ENCODE results near the gene ABTB1. TPM values are rescaled to one million over a fixed set of nuclear protein-coding genes. Genes with fewer than 3 reads are reported as not detected.

ABTB1 gene
- total RNA-seq, 3 donors from 2014 or later = 19.9 to 48.7 (median 33.7) TPM

GRCh38 chr3:127688416-127689265 lies 15.9 kb downstream of the ABTB1 start:
- TF ChIP-seq CTCF (IDR thresholded peaks at IDR 0.05) = no peak
- Histone ChIP-seq H3K4me3 (no peak overlapping the region), H3K9me3 (no peaks in the 10 kb centered on the region), H3K4me1 (ENCODE audit: low read depth) (peaks cover 2% of the 10 kb centered on the region), H3K36me3 (ENCODE audit: low read depth) (peaks cover 3% of the 10 kb centered on the region)
- intact Hi-C loops (cut with DNase I, micrococcal nuclease) = no loop called here
- ATAC-seq (peak; percentile 12), DNase-seq (peak in 2 of 3 donors; percentile 23 to 30)

- peaks cover 3% of the 10 kb centered on the region for H3K36me3 ChIP-seq (ENCODE audit: low read depth)
- H3K4me3 ChIP-seq = no peak overlapping the region
- DNase-seq = peak in 2 of 3 donors; percentile 21 to 35
- ATAC-seq = no peak
- H3K9me3 ChIP-seq = no peaks in the 10 kb centered on the region
- H3K4me1 ChIP-seq (ENCODE audit: low read depth) = peaks cover 2% of the 10 kb centered on the region
- TF ChIP-seq CTCF (IDR thresholded peaks at IDR 0.05) = no peak
- intact Hi-C loops (cut with DNase I, micrococcal nuclease) = no loop called here
These were observed 16.6 kb downstream of the ABTB1 start for GRCh38 chr3:127689266-127689860.

GRCh38 chr3:127690106-127690505 lies 17.4 kb downstream of the ABTB1 start:
- Histone ChIP-seq H3K36me3 (ENCODE audit: low read depth) (peaks cover 3% of the 10 kb centered on the region), H3K9me3 (no peaks in the 10 kb centered on the region), H3K4me1 (ENCODE audit: low read depth) (peaks cover 2% of the 10 kb centered on the region), H3K4me3 (no peak overlapping the region)
- no peak for TF ChIP-seq CTCF (IDR thresholded peaks at IDR 0.05)
- DNase-seq (peak in 2 of 3 donors; percentile 14 to 23), ATAC-seq (no peak)
- intact Hi-C loops (cut with DNase I, micrococcal nuclease) = loop anchor here in 1 of 2 donors (10.0 kb wide), 1 partner anchor 125 kb away; no protein-coding TSS in a partner anchor

- no peak for TF ChIP-seq CTCF (IDR thresholded peaks at IDR 0.05)
- no peaks in the 10 kb centered on the region for H3K9me3 ChIP-seq
- intact Hi-C loops (cut with DNase I, micrococcal nuclease) = loop anchor here in 1 of 2 donors (10.0 kb wide), 1 partner anchor 124 kb away; no protein-coding TSS in a partner anchor
- H3K36me3 ChIP-seq (ENCODE audit: low read depth) = peaks cover 3% of the 10 kb centered on the region
- DNase-seq = peak; percentile 42 to 50 (median 47)
- ATAC-seq = peak; percentile 73
- no peak overlapping the region for H3K4me3 ChIP-seq
- peaks cover 2% of the 10 kb centered on the region for H3K4me1 ChIP-seq (ENCODE audit: low read depth)
These were observed 18.2 kb downstream of the ABTB1 start for GRCh38 chr3:127690823-127691452.

GRCh38 chr3:127691489-127691888 lies 18.7 kb downstream of the ABTB1 start:
- Histone ChIP-seq H3K4me3 (no peak overlapping the region), H3K9me3 (no peaks in the 10 kb centered on the region), H3K36me3 (ENCODE audit: low read depth) (peaks cover 3% of the 10 kb centered on the region), H3K4me1 (ENCODE audit: low read depth) (peaks cover 3% of the 10 kb centered on the region)
- TF ChIP-seq CTCF (IDR thresholded peaks at IDR 0.05) = no peak
- ATAC-seq = no peak
- intact Hi-C loops (cut with DNase I, micrococcal nuclease) = loop anchor here in 1 of 2 donors (10.0 kb wide), 1 partner anchor 123 kb away; no protein-coding TSS in a partner anchor
- DNase-seq = peak in 2 of 3 donors; percentile 20 to 22
